ENCODE data around the gene GPR15.
A peak's percentile ranks its signal among the peaks of the same experiment; 100 is the strongest.

- TF ChIP-seq CTCF (IDR thresholded peaks at IDR 0.05): no peak
- peak in 3 of 4 donors; percentile 83 to 95 (median 88) for TF ChIP-seq POLR2A (IDR thresholded peaks at IDR 0.05)
These were observed 9.1 kb upstream of the GPR15 start, which contains the start of gene CLDND1 for GRCh38 chr3:98522544-98523281.
